ENCODE results near the gene PLXNA2.

GRCh38 chr1:208251015-208251414 is 6.8 kb upstream of the PLXNA2 start:
- no peak for TF ChIP-seq POLR2A (IDR thresholded peaks at IDR 0.05)
- TF ChIP-seq, protein P1, sequence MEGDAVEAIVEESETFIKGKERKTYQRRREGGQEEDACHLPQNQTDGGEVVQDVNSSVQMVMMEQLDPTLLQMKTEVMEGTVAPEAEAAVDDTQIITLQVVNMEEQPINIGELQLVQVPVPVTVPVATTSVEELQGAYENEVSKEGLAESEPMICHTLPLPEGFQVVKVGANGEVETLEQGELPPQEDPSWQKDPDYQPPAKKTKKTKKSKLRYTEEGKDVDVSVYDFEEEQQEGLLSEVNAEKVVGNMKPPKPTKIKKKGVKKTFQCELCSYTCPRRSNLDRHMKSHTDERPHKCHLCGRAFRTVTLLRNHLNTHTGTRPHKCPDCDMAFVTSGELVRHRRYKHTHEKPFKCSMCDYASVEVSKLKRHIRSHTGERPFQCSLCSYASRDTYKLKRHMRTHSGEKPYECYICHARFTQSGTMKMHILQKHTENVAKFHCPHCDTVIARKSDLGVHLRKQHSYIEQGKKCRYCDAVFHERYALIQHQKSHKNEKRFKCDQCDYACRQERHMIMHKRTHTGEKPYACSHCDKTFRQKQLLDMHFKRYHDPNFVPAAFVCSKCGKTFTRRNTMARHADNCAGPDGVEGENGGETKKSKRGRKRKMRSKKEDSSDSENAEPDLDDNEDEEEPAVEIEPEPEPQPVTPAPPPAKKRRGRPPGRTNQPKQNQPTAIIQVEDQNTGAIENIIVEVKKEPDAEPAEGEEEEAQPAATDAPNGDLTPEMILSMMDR (IDR thresholded peaks at IDR 0.05) = no peak
- TF ChIP-seq POLR2AphosphoS5 (IDR thresholded peaks at IDR 0.05) = no peak
